Natural killer cell (primary cell): ENCODE measurements around the gene TNK1. TPM values are rescaled to one million over a fixed set of nuclear protein-coding genes. Genes with fewer than 3 reads are reported as not detected.
A peak's percentile ranks its signal among the peaks of the same experiment; 100 is the strongest.
"Not testable (repeated sequence)": the region's sequence is repeated elsewhere in the genome, so short reads cannot be mapped to it uniquely, and the experiment has no call there.

Experiments used
- ATAC-seq, 3 donors: fragments of 150-1000 bp in 2 of 3; fragments of 200-7000 bp in 1 of 3; cut with Tn5 transposase; 1 replicate in 1 of 3; 2 replicates in 2 of 3; pipeline ENCODE4 v1.10.0; 2021; ENCODE audit warnings: mild to moderate bottlenecking in 2 of 3, moderate library complexity in 2 of 3
- DNase-seq, 2 donors: peaks; one replicate each; pipeline versions ENCODE4 v3.0.0 to v3.0.0-alpha.2; 2013 to 2021; ENCODE audit warnings: mixed read lengths in 1 of 2
- H3K27ac ChIP-seq: one replicate; pipeline ENCODE4 v1.5.1; 2013; ENCODE audit warnings: mild to moderate bottlenecking, low read length
- H3K27me3 ChIP-seq: one replicate; pipeline ENCODE4 v1.6.1; 2013; ENCODE audit warnings: low read length; ENCODE audit not compliant: control insufficient read depth, insufficient read depth
- H3K36me3 ChIP-seq: one replicate; pipeline ENCODE4 v1.6.1; 2013; ENCODE audit warnings: low read length; ENCODE audit not compliant: control insufficient read depth, insufficient read depth
- H3K4me1 ChIP-seq: one replicate; pipeline ENCODE4 v1.6.1; 2013; ENCODE audit warnings: low read length; ENCODE audit not compliant: control insufficient read depth, insufficient read depth
- H3K4me3 ChIP-seq: one replicate; pipeline ENCODE4 v1.5.1; 2013; ENCODE audit warnings: low read length
- H3K9me3 ChIP-seq: one replicate; pipeline ENCODE4 v1.6.1; 2013; ENCODE audit warnings: low read length; ENCODE audit not compliant: control insufficient read depth, insufficient read depth
- H3K27ac Mint-ChIP-seq, 2 donors: one replicate each; pipeline ENCODE4 v1.8.0; 2022; ENCODE audit warnings: mild to moderate bottlenecking in 2 of 2, mixed read lengths in 2 of 2, moderate library complexity in 1 of 2
- H3K27me3 Mint-ChIP-seq, 2 donors: one replicate each; pipeline ENCODE4 v1.8.0; 2022; ENCODE audit warnings: low read depth in 2 of 2, mixed read lengths in 2 of 2
- H3K36me3 Mint-ChIP-seq: one replicate; pipeline ENCODE4 v1.8.0; 2022; ENCODE audit warnings: mixed read lengths
- H3K4me1 Mint-ChIP-seq, 2 donors: one replicate each; pipeline ENCODE4 v1.8.0; 2022; ENCODE audit warnings: mixed read lengths in 2 of 2
- H3K4me3 Mint-ChIP-seq: one replicate; pipeline ENCODE4 v1.8.0; 2022; ENCODE audit warnings: mild to moderate bottlenecking, moderate library complexity, mixed read lengths
- H3K9me3 Mint-ChIP-seq, 2 donors: one replicate each; pipeline ENCODE4 v1.8.0; 2022; ENCODE audit warnings: mixed read lengths in 2 of 2
- CTCF ChIP-seq: fragments of 200-600 bp; IDR thresholded peaks from one replicate; pipeline ENCODE4 v1.8.0; 2022; ENCODE audit warnings: antibody characterized with exemption
- WGBS: methylation state at CpG from one replicate; pipeline ENCODE4 v1.1.7; 2013; ENCODE audit warnings: missing lambda C conversion rate; ENCODE audit not compliant: insufficient coverage; 5-methylcytosine and 5-hydroxymethylcytosine counted together
- intact Hi-C: fragments of 100-400 bp; cut with micrococcal nuclease; formaldehyde crosslinking; loops from one replicate; pipeline ENCODE4 v1.14.2; 2022
- total RNA-seq, 4 donors: library from RNA; stranded (reverse); fragments of 120-200 nt in 1 of 4; gene quantifications; one replicate each; pipeline versions ENCODE4 v1.2.3 to v1.2.4, GENCODE V29; 2013 to 2022

The TNK1 gene
- total RNA-seq = 1 to 10 TPM in 1 of 3 donors, under 1 TPM in 2; 0.18 to 1.7 (median 0.73) TPM
- 3.1 TPM for total RNA-seq (2013)

- H3K27ac ChIP-seq = no peak within 1 kb of the TSS
- H3K4me1 ChIP-seq = peaks cover 22% of the 10 kb centered on the region
- Mint-ChIP-seq H3K4me3 (no peak within 1 kb of the TSS), H3K36me3 (peaks cover 10% of the 10 kb centered on the region), H3K4me1 (peaks cover 0 to 11% of the 10 kb centered on the region in 2 donors), H3K27me3 (peaks cover 30 to 48% of the 10 kb centered on the region in 2 donors), H3K27ac (no peak within 1 kb of the TSS), H3K9me3 (no peaks in the 10 kb centered on the region)
- no peaks in the 10 kb centered on the region for H3K36me3 ChIP-seq
- intact Hi-C loops = no loop called here
- no peak for TF ChIP-seq CTCF
- 10% methylated on average over 51 of the region's 52 CpGs for WGBS
- H3K4me3 ChIP-seq = no peak within 1 kb of the TSS
- peaks cover 27% of the 10 kb centered on the region for H3K27me3 ChIP-seq
- no peak for DNase-seq
- ATAC-seq = no peak
- H3K9me3 ChIP-seq = no peaks in the 10 kb centered on the region
Observed at GRCh38 chr17:7380855-7381683, at the start of gene TNK1. TSS of gene TNK1 (plus strand) at chr17:7381089. CDS start at chr17:7382927, 1,838 bp downstream.

- Histone ChIP-seq H3K4me1 (peaks cover 56% of the 10 kb centered on the region), H3K9me3 (no peaks in the 10 kb centered on the region), H3K27ac (no peak overlapping the region), H3K36me3 (no peaks in the 10 kb centered on the region), H3K4me3 (no peak overlapping the region), H3K27me3 (no peaks in the 10 kb centered on the region)
- TF ChIP-seq CTCF = no peak
- no peaks in the 10 kb centered on the region for H3K9me3 Mint-ChIP-seq
- intact Hi-C loops = no loop called here
- H3K27me3 Mint-ChIP-seq = no peaks in the 10 kb centered on the region
- H3K4me1 Mint-ChIP-seq = peaks cover 35 to 52% of the 10 kb centered on the region in 2 donors
- peak overlapping the region; percentile 25 for H3K4me3 Mint-ChIP-seq
- no peaks in the 10 kb centered on the region for H3K36me3 Mint-ChIP-seq
- no peak overlapping the region for H3K27ac Mint-ChIP-seq
- 38% methylated on average over 7 of the region's 7 CpGs for WGBS
- DNase-seq = no peak
- ATAC-seq = no peak
Observed at GRCh38 chr17:7332111-7332510, 48.8 kb upstream of the TNK1 start.

- DNase-seq, intact Hi-C loops, H3K27ac ChIP-seq, H3K9me3 ChIP-seq, H3K27me3 Mint-ChIP-seq, H3K27ac Mint-ChIP-seq, ATAC-seq, H3K27me3 ChIP-seq, H3K36me3 Mint-ChIP-seq, H3K9me3 Mint-ChIP-seq, H3K4me3 ChIP-seq, H3K36me3 ChIP-seq: not testable (repeated sequence)
- 45% methylated on average over 11 of the region's 14 CpGs for WGBS
- Mint-ChIP-seq H3K4me1 (peaks cover 40 to 54% of the 10 kb centered on the region in 2 donors), H3K4me3 (peak overlapping the region; percentile 13)
- peaks cover 61% of the 10 kb centered on the region for H3K4me1 ChIP-seq
Observed at GRCh38 chr17:7332600-7333069, 48.3 kb upstream of the TNK1 start.

- Mint-ChIP-seq H3K36me3 (no peaks in the 10 kb centered on the region), H3K4me3 (peak overlapping the region; percentile 71), H3K9me3 (no peaks in the 10 kb centered on the region), H3K27me3 (no peaks in the 10 kb centered on the region), H3K4me1 (peaks cover 31 to 48% of the 10 kb centered on the region in 2 donors), H3K27ac (peak overlapping the region; percentile 85 to 91)
- TF ChIP-seq CTCF = no peak
- Histone ChIP-seq H3K27ac (peak overlapping the region; percentile 75), H3K4me1 (peaks cover 69% of the 10 kb centered on the region), H3K36me3 (peaks cover 17% of the 10 kb centered on the region), H3K4me3 (no peak overlapping the region), H3K9me3 (no peaks in the 10 kb centered on the region), H3K27me3 (no peaks in the 10 kb centered on the region)
- intact Hi-C loops = no loop called here
- ATAC-seq (no peak), DNase-seq (no peak)
- 92% methylated on average over 3 of the region's 3 CpGs for WGBS
Observed at GRCh38 chr17:7334938-7335538, 45.9 kb upstream of the TNK1 start.

- Mint-ChIP-seq H3K4me3 (peak overlapping the region; percentile 92), H3K4me1 (peaks cover 28 to 40% of the 10 kb centered on the region in 2 donors), H3K27ac (peak overlapping the region; percentile 85 to 91)
- Histone ChIP-seq H3K36me3 (peaks cover 22% of the 10 kb centered on the region), H3K4me3 (peak overlapping the region; percentile 87), H3K27ac (peak overlapping the region; percentile 75), H3K4me1 (peaks cover 62% of the 10 kb centered on the region)
- intact Hi-C loops, DNase-seq, H3K27me3 ChIP-seq, ATAC-seq, H3K9me3 ChIP-seq, H3K27me3 Mint-ChIP-seq, H3K36me3 Mint-ChIP-seq, H3K9me3 Mint-ChIP-seq: not testable (repeated sequence)
- WGBS = 79% methylated on average over 13 of the region's 13 CpGs
Observed at GRCh38 chr17:7335765-7336164, 45.1 kb upstream of the TNK1 start.
